ENCODE measurements around the gene GRB10. TPM values are rescaled to one million over a fixed set of nuclear protein-coding genes. Genes with fewer than 3 reads are reported as not detected.

GRB10 gene
- total RNA-seq, 4 donors from 2014 or later, result 32.1 to 50.3 (median 38.1) TPM

DNA sequence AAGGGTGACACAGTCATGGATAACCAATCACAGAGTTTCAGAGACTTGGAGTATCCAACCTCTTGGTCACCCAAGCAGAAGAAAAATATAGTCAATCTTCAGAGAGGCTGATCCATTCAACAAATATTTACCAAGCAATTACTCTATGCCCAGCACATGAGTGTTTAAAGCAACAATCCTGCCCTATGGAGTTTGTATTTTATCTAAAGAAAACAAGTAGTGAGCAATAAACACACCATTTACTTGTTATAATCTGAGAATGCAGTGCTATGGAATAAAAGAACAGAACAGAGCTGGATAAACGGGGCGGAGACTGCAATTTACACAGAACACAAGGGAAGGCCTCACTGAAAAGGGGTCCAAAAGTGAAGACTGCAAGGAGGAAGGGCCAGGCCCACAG, 63.8 kb downstream of the GRB10 start:
- no peaks in the 10 kb centered on the region for H3K27me3 ChIP-seq
- no peaks in the 10 kb centered on the region for H3K36me3 ChIP-seq
- no peak overlapping the region for H3K27ac ChIP-seq
- peaks cover 0 to 27% (median 0%) of the 10 kb centered on the region in 4 donors for H3K4me1 ChIP-seq
- no peak for TF ChIP-seq POLR2A (IDR thresholded peaks at IDR 0.05)
- TF ChIP-seq, protein P1, sequence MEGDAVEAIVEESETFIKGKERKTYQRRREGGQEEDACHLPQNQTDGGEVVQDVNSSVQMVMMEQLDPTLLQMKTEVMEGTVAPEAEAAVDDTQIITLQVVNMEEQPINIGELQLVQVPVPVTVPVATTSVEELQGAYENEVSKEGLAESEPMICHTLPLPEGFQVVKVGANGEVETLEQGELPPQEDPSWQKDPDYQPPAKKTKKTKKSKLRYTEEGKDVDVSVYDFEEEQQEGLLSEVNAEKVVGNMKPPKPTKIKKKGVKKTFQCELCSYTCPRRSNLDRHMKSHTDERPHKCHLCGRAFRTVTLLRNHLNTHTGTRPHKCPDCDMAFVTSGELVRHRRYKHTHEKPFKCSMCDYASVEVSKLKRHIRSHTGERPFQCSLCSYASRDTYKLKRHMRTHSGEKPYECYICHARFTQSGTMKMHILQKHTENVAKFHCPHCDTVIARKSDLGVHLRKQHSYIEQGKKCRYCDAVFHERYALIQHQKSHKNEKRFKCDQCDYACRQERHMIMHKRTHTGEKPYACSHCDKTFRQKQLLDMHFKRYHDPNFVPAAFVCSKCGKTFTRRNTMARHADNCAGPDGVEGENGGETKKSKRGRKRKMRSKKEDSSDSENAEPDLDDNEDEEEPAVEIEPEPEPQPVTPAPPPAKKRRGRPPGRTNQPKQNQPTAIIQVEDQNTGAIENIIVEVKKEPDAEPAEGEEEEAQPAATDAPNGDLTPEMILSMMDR (IDR thresholded peaks at IDR 0.05), result no peak
- no peak overlapping the region for H3K4me3 ChIP-seq
- no peak for DNase-seq
- no peaks in the 10 kb centered on the region for H3K9me3 ChIP-seq

DNA sequence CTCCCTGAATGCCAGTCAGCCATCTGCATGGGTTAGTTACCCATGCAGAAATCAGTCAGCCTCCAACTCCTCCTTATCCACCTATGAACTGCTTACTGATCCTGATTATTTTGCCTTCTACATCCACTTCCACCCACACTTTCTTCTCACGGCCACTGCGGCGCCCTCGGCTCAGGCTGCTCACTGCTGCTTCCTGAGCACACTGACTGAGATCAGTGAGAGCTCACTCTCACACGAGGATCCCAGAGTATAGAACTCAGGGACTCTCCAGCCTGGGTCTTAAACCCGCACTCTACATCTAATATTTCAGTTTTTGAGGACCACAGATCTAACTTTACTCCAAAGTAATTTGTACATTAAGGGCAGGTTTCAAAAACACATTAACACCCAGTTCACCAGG, 64.4 kb downstream of the GRB10 start:
- Histone ChIP-seq H3K9me3 (no peaks in the 10 kb centered on the region), H3K36me3 (no peaks in the 10 kb centered on the region), H3K4me1 (peaks cover 0 to 27% (median 0%) of the 10 kb centered on the region in 4 donors), H3K27me3 (no peaks in the 10 kb centered on the region), H3K4me3 (no peak overlapping the region), H3K27ac (no peak overlapping the region)
- TF ChIP-seq POLR2A (IDR thresholded peaks at IDR 0.05), result no peak
- TF ChIP-seq, protein P1 (IDR thresholded peaks at IDR 0.05), result no peak
- no peak for DNase-seq

GRCh38 chr7:50717181-50717580, 65.5 kb downstream of the GRB10 start:
- Histone ChIP-seq H3K4me3 (no peak overlapping the region), H3K27ac (no peak overlapping the region), H3K27me3 (no peaks in the 10 kb centered on the region), H3K4me1 (peaks cover 0 to 37% (median 0%) of the 10 kb centered on the region in 4 donors), H3K36me3 (no peaks in the 10 kb centered on the region), H3K9me3 (no peaks in the 10 kb centered on the region)
- no peak for DNase-seq
- TF ChIP-seq POLR2A (IDR thresholded peaks at IDR 0.05), result no peak
- TF ChIP-seq, protein P1 (IDR thresholded peaks at IDR 0.05), result no peak

- Histone ChIP-seq H3K36me3 (no peaks in the 10 kb centered on the region), H3K4me1 (peaks cover 0 to 28% (median 0%) of the 10 kb centered on the region in 4 donors), H3K4me3 (no peak overlapping the region), H3K27me3 (no peaks in the 10 kb centered on the region), H3K27ac (no peak overlapping the region), H3K9me3 (no peaks in the 10 kb centered on the region)
- no peak for TF ChIP-seq POLR2A (IDR thresholded peaks at IDR 0.05)
- TF ChIP-seq, protein P1 (IDR thresholded peaks at IDR 0.05), result no peak
- DNase-seq, result no peak
Measured at GRCh38 chr7:50714857-50715256, 67.8 kb downstream of the GRB10 start.

DNA sequence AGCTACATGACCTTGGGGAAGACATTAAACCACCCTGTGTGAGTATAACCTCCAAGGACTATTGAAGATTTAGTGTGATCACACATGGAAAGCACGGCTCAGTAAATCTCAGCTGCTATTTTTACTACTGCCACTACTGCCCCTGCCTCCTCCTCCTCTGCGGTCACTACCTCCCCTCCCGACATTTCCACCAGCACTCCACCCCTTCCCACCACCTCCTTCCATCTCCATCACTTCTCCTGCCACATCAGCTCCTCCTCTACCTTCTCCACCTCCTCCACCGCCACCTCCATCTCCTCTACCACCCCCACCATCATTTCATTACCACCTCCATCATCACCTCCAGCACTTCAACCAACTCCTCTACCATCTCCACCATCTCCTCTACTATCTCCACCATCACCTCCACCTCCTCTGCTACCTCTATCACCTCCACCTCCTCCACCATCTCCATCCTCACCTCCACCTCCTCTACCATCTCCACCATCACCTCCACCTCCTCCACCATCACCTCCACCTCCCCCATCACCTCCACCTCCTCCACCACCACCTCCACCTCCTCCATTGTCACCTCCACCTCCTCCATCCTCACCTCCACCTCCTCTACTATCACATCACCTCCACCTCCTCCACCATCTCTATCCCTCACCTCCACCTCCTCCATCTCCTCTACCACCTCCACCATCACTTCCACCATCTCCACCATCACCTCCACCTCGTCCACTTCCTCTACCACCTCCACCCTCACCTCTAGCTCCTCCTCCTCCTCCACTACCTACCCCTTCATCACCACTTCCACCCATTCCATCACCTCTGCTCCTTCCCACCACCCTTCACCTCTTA, 69.4 kb downstream of the GRB10 start:
- H3K36me3 ChIP-seq, result no peaks in the 10 kb centered on the region
- no peak overlapping the region for H3K27ac ChIP-seq
- H3K9me3 ChIP-seq, result no peaks in the 10 kb centered on the region
- H3K27me3 ChIP-seq, result no peaks in the 10 kb centered on the region
- DNase-seq, result no peak
- TF ChIP-seq, protein P1 (IDR thresholded peaks at IDR 0.05), result no peak
- TF ChIP-seq POLR2A (IDR thresholded peaks at IDR 0.05), result no peak
- H3K4me1 ChIP-seq, result peaks cover 0 to 13% (median 0%) of the 10 kb centered on the region in 4 donors
- no peak overlapping the region for H3K4me3 ChIP-seq

Measured in Peyer's patch (tissue), 4 donors.